MM.1S (cell line): ENCODE measurements around the gene PLS3.

ENCODE experiments used
- DNase-seq: peaks from one replicate; pipeline ENCODE4 v3.0.0-alpha.2; 2015
- H2AFZ ChIP-seq: fragments of 300-600 bp; sonication (generic); 2 replicates; pipeline ENCODE4 v1.6.0; 2016; ENCODE audit warnings: antibody characterized with exemption, low read length
- H3F3A ChIP-seq: fragments of 300-600 bp; sonication (generic); 2 replicates; pipeline ENCODE4 v1.6.1; 2016; ENCODE audit warnings: mild to moderate bottlenecking, antibody characterized with exemption, low read length, moderate library complexity, mixed read lengths; ENCODE audit not compliant: insufficient read depth
- H3K27ac ChIP-seq: fragments of 300-600 bp; sonication (generic); 2 replicates; pipeline ENCODE4 v1.5.1; 2016; ENCODE audit warnings: mild to moderate bottlenecking, low read length
- H3K27me3 ChIP-seq: fragments of 300-600 bp; sonication (generic); replicated peaks from 2 replicates; pipeline ENCODE4 v1.6.0; 2016; ENCODE audit warnings: low read length; ENCODE audit not compliant: insufficient read depth
- H3K36me3 ChIP-seq: fragments of 300-600 bp; sonication (generic); replicated peaks from 2 replicates; pipeline ENCODE4 v1.6.1; 2016; ENCODE audit warnings: mild to moderate bottlenecking, low read length, mixed read lengths; ENCODE audit not compliant: insufficient read depth
- H3K4me1 ChIP-seq: fragments of 300-600 bp; sonication (generic); 2 replicates; pipeline ENCODE4 v1.6.1; 2016; ENCODE audit warnings: low read length, mixed read lengths
- H3K4me2 ChIP-seq: fragments of 300-600 bp; sonication (generic); 2 replicates; pipeline ENCODE4 v1.6.0; 2016; ENCODE audit warnings: low read depth, low read length
- H3K4me3 ChIP-seq: fragments of 300-600 bp; sonication (generic); 2 replicates; pipeline ENCODE4 v1.5.1; 2016; ENCODE audit warnings: low read length, mixed read lengths
- H3K79me2 ChIP-seq: fragments of 300-600 bp; sonication (generic); 2 replicates; pipeline ENCODE4 v1.6.1; 2016; ENCODE audit warnings: mixed run types, low read length, mixed read lengths
- H3K9ac ChIP-seq: fragments of 300-600 bp; sonication (generic); 2 replicates; pipeline ENCODE4 v1.6.1; 2016; ENCODE audit warnings: low read length, mixed read lengths
- H3K9me2 ChIP-seq: fragments of 300-600 bp; sonication (generic); replicated peaks from 2 replicates; pipeline ENCODE4 v1.6.1; 2016; ENCODE audit warnings: mild to moderate bottlenecking, low read length, mixed read lengths; ENCODE audit not compliant: insufficient read depth
- H3K9me3 ChIP-seq: fragments of 300-600 bp; sonication (generic); replicated peaks from 2 replicates; pipeline ENCODE4 v1.6.1; 2016; ENCODE audit warnings: mild to moderate bottlenecking, low read length, mixed read lengths; ENCODE audit not compliant: insufficient read depth
- H4K20me1 ChIP-seq: fragments of 300-600 bp; sonication (generic); 2 replicates; pipeline ENCODE4 v1.6.1; 2016; ENCODE audit warnings: mild to moderate bottlenecking, low read length, moderate library complexity, mixed read lengths; ENCODE audit not compliant: insufficient read depth
- EZH2 ChIP-seq: fragments of 300-600 bp; sonication (generic); optimal IDR thresholded peaks from 2 replicates; pipeline ENCODE3; 2017; ENCODE audit warnings: low read depth, mild to moderate bottlenecking, antibody characterized with exemption, low read length, mixed read lengths
- EZH2phosphoT487 ChIP-seq: fragments of 300-600 bp; sonication (generic); IDR thresholded peaks from 2 replicates; pipeline ENCODE4 v1.6.1; 2018; ENCODE audit warnings: antibody characterized with exemption, low read length
- TF ChIP-seq, protein P1 (sequence below): fragments of 300-600 bp; sonication (generic); IDR thresholded peaks from 2 replicates; pipeline ENCODE4 v1.5.1; 2016; ENCODE audit warnings: antibody characterized with exemption, low read length, mixed read lengths

The PLS3 gene

DNA sequence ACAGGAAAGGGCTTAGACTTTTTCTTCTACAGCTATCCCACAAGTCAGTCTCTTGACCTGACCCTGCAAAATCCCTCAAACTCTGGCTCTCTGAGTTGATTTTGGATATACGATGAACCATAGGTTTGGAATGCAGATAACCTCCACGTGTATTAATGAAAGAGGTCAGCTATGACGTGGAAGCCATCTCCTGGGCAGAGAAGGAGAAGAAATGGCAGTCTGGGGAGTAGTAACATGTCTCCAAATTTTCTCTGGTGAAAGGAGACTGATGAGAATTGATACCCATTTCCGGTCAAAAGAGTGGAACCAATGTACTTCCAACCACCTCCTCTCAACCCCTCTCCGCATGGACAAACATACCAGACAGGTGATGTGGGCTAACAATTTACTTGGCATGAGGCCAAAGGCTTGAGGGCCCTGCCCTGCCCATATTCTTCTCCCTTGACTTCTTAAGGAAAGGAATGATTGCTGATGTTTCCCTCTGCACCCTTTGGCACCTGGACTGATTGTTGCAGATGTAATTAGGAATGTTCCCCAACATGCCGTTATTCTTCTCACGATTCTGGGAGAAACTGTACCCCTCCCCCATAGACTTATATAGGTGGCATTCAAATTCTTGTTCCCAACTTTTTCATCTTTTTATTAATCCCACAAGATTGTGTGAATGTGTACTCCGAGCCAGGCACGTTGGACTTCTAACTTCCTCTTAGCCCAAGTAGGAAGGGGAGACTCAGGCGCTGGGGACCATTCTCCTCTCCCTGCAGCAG is 580 bp upstream of the PLS3 start:
- Histone ChIP-seq H4K20me1 (no peaks in the 10 kb centered on the region), H3K27me3 (no peaks in the 10 kb centered on the region), H3F3A (no peaks in the 10 kb centered on the region), H3K9me3 (no peaks in the 10 kb centered on the region), H3K36me3 (no peaks in the 10 kb centered on the region), H3K4me1 (no peaks in the 10 kb centered on the region), H3K4me2 (peak overlapping the region; percentile 15; the same call in 1 of the 2 replicates), H3K4me3 (peak overlapping the region; percentile 36; the same call in 1 of the 2 replicates), H3K9ac (no peak overlapping the region), H3K79me2 (no peaks in the 10 kb centered on the region), H2AFZ (0 out of 2 replicates have a peak overlapping the region, but pooled peaks have one; percentile 38), H3K27ac (no peak overlapping the region), H3K9me2 (no peaks in the 10 kb centered on the region)
- no peak for DNase-seq
- TF ChIP-seq EZH2 (no peak), EZH2phosphoT487 (no peak)
- TF ChIP-seq, protein P1, sequence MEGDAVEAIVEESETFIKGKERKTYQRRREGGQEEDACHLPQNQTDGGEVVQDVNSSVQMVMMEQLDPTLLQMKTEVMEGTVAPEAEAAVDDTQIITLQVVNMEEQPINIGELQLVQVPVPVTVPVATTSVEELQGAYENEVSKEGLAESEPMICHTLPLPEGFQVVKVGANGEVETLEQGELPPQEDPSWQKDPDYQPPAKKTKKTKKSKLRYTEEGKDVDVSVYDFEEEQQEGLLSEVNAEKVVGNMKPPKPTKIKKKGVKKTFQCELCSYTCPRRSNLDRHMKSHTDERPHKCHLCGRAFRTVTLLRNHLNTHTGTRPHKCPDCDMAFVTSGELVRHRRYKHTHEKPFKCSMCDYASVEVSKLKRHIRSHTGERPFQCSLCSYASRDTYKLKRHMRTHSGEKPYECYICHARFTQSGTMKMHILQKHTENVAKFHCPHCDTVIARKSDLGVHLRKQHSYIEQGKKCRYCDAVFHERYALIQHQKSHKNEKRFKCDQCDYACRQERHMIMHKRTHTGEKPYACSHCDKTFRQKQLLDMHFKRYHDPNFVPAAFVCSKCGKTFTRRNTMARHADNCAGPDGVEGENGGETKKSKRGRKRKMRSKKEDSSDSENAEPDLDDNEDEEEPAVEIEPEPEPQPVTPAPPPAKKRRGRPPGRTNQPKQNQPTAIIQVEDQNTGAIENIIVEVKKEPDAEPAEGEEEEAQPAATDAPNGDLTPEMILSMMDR, result no peak

DNA sequence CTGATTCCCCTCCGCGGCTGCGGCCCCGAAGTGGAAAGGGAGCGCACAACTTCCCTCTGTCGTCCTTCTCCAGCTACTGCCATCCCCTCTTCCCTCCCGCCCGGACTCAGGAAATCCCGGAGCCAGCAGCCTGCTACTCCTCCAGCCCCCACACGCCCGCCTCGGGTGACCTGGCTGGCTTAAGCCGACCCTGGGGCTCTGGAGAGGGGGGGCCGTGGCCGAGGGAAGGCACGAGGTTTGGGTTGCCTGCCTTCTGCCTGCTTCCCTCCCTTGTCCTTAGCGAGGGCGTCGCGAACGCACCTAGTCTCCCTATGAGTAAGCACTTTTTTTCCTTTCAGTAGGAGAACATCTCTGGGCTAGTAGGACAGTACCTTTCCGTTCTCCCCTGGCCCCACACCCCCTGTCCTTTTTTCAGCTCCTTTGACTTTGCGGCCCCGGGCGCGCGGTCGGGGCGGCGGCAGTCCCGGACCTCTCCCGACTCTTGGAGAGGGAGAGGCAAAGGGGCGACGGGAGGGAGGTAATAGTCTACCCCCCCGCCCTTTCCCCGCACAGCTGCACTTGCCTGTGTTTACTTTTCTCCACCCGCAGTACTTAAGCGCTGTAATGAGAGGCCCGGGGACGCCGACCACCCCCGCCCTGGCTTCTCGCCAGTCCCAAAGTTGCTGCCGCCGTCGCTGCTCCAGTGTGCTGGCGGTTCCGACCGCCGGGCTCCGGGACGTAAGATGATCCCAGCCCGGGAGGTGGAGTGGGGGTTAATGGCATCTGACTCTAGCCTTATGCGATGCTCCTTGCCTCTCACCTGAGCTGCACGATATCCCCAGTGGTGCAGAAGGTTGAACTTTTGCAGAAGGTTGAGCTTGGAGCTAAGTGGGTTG is 868 bp downstream of the PLS3 start:
- H2AFZ ChIP-seq, result 0 out of 2 replicates have a peak overlapping the region, but pooled peaks have one; percentile 31
- H3K4me3 ChIP-seq, result peak overlapping the region; percentile 36
- H3K9ac ChIP-seq, result no peak overlapping the region
- DNase-seq, result no peak
- no peaks in the 10 kb centered on the region for H3K9me2 ChIP-seq
- no peak for TF ChIP-seq EZH2
- TF ChIP-seq, protein P1, result no peak
- TF ChIP-seq EZH2phosphoT487, result no peak
- no peaks in the 10 kb centered on the region for H3K79me2 ChIP-seq
- no peaks in the 10 kb centered on the region for H3K4me1 ChIP-seq
- H3K27me3 ChIP-seq, result no peaks in the 10 kb centered on the region
- peak overlapping the region; percentile 43; the same call in 1 of the 2 replicates for H3K4me2 ChIP-seq
- H3F3A ChIP-seq, result no peaks in the 10 kb centered on the region
- H3K27ac ChIP-seq, result no peak overlapping the region
- H4K20me1 ChIP-seq, result no peaks in the 10 kb centered on the region
- H3K9me3 ChIP-seq, result no peaks in the 10 kb centered on the region
- no peaks in the 10 kb centered on the region for H3K36me3 ChIP-seq

DNA sequence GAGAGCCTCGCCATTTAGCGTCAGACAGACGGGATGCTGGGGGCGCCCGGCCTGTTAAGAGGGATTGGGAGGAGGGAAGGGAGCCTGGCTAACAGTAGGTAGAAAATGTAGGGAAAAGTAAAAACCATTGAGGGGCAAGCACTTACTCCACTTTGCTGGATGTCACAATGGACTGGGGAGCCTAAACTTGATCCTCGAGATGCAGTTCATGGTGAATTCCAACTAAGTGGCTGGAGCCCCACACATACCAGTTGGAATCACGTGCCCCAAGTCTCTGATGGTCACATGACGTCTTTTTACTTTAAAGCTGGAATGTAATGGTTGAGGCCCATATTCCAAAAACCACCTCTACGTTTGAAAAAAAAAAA is 1.5 kb downstream of the PLS3 start:
- H3K36me3 ChIP-seq, result no peaks in the 10 kb centered on the region
- no peaks in the 10 kb centered on the region for H3K9me3 ChIP-seq
- DNase-seq, result no peak
- H4K20me1 ChIP-seq, result no peaks in the 10 kb centered on the region
- no peaks in the 10 kb centered on the region for H3K9me2 ChIP-seq
- no peak overlapping the region for H2AFZ ChIP-seq
- no peak overlapping the region for H3K4me3 ChIP-seq
- no peaks in the 10 kb centered on the region for H3K79me2 ChIP-seq
- no peaks in the 10 kb centered on the region for H3K4me1 ChIP-seq
- no peak overlapping the region for H3K9ac ChIP-seq
- H3K4me2 ChIP-seq, result no peak overlapping the region
- H3K27me3 ChIP-seq, result no peaks in the 10 kb centered on the region
- TF ChIP-seq, protein P1, result no peak
- TF ChIP-seq EZH2phosphoT487, result no peak
- no peak for TF ChIP-seq EZH2
- H3K27ac ChIP-seq, result no peak overlapping the region
- no peaks in the 10 kb centered on the region for H3F3A ChIP-seq
